Measurements from ENCODE around the gene NVL. TPM values are rescaled to one million over a fixed set of nuclear protein-coding genes. Genes with fewer than 3 reads are reported as not detected.
"Not testable (repeated sequence)": the region's sequence is repeated elsewhere in the genome, so short reads cannot be mapped to it uniquely, and the experiment has no call there.

The NVL gene
- total RNA-seq, 1 donor from 2014 or later, result 10.3 TPM

DNA sequence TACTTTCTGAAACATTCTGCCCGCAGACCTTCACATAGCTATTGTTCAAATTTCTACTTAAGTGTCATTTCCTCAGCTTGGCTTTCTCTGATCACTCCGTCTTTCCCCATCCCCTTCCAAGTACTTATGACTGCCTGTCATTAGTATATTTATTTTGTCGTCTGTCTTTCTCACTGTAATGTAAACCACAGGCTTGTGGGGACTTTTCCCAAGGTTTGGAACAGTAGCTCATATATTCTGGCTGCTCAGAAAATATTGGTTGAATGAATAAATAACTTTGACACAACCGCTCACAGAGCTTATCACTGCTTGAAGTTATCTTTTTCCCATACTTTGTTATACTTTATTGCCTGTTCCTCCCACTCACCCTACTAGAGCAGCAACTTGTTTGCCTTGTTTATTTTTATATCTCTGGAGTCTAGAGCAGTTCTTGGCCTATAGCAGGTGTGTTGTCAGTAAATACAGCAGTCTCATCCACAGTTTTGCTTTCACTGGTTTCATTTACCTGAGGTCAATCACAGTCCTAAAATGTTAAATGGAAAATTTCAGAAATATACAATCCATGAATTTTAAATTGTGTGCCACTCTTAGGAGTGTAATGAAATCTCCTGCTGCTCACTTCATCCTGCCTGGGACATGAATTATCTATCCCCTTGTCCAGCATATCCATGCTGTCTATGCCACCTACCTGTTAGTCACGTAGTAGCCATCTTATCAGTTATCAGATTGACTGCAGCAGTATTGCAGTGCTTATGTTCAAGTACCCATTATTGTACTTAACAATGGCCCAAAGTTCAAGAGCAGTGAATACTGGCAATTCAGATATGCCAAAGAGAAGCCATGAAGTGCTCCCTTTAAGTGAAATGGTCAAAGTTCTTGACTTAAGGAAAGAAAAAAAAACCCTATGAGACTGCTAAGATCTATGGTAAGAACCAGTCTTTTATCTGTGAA lies 24.3 kb upstream of the NVL start:
- intact Hi-C loops (cut with micrococcal nuclease), result no loop called here
- Histone ChIP-seq H3K27me3 (ENCODE audit: low read depth) (no peaks in the 10 kb centered on the region), H3K4me3 (no peak overlapping the region), H3K27ac (replicated peaks) (no peak overlapping the region), H3K36me3 (no peaks in the 10 kb centered on the region), H3K9me3 (replicated peaks) (no peaks in the 10 kb centered on the region), H3K4me1 (peaks cover 25% of the 10 kb centered on the region)
- no peak for DNase-seq
- TF ChIP-seq, protein P1, sequence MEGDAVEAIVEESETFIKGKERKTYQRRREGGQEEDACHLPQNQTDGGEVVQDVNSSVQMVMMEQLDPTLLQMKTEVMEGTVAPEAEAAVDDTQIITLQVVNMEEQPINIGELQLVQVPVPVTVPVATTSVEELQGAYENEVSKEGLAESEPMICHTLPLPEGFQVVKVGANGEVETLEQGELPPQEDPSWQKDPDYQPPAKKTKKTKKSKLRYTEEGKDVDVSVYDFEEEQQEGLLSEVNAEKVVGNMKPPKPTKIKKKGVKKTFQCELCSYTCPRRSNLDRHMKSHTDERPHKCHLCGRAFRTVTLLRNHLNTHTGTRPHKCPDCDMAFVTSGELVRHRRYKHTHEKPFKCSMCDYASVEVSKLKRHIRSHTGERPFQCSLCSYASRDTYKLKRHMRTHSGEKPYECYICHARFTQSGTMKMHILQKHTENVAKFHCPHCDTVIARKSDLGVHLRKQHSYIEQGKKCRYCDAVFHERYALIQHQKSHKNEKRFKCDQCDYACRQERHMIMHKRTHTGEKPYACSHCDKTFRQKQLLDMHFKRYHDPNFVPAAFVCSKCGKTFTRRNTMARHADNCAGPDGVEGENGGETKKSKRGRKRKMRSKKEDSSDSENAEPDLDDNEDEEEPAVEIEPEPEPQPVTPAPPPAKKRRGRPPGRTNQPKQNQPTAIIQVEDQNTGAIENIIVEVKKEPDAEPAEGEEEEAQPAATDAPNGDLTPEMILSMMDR (IDR thresholded peaks at IDR 0.05; ENCODE audit: borderline replicate concordance), result no peak

DNA sequence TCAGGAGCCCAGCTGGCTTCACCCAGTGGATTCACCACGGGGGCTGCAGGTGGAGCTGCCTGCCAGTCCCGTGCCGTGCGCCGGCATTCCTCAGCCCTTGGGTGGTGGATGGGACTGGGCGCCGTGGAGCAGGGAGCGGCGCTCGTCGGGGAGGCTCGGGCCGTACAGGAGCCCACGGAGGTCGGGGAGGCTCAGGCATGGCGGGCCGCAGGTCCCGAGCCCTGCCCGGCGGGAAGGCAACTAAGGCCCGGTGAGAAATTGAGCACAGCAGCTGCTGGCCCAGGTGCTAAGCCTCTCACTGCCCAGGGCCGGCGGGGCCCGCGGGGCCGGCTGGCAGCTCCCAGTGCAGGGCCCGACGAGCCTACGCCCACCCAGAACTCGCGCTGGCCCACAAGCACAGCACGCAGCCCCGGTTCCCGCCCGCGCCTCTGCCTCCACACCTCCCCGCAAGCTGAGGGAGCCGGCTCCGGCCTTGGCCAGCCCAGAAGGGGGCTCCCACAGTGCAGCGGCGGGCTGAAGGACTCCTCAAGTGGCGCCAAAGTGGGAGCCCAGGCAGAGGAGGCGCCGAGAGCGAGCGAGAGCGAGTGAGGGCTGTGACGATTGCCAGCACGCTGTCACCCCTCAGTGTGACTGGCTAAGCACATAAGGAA lies 22.6 kb upstream of the NVL start:
- DNase-seq; H3K9me3 ChIP-seq (replicated peaks); H3K4me3 ChIP-seq; H3K36me3 ChIP-seq; H3K27me3 ChIP-seq (ENCODE audit: low read depth); intact Hi-C loops (cut with micrococcal nuclease); H3K27ac ChIP-seq (replicated peaks); H3K4me1 ChIP-seq: not testable (repeated sequence)

DNA sequence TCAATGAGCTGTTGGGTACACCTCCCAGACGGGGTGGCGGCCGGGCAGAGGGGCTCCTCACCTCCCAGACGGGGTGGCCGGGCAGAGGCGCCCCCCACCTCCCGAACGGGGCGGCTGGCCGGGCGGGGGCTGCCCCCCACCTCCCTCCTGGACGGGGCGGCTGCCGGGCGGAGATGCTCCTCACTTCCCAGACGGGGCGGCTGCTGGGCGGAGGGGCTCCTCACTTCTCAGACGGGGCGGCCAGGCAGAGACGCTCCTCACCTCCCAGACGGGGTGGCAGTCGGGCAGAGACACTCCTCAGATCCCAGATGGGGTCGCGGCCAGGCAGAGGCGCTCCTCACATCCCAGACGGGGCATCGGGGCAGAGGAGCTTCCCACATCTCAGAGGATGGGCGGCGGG lies 19.7 kb upstream of the NVL start:
- H3K4me3 ChIP-seq; H3K9me3 ChIP-seq (replicated peaks); intact Hi-C loops (cut with micrococcal nuclease); H3K27me3 ChIP-seq (ENCODE audit: low read depth); H3K27ac ChIP-seq (replicated peaks); H3K36me3 ChIP-seq; H3K4me1 ChIP-seq; DNase-seq: not testable (repeated sequence)

DNA sequence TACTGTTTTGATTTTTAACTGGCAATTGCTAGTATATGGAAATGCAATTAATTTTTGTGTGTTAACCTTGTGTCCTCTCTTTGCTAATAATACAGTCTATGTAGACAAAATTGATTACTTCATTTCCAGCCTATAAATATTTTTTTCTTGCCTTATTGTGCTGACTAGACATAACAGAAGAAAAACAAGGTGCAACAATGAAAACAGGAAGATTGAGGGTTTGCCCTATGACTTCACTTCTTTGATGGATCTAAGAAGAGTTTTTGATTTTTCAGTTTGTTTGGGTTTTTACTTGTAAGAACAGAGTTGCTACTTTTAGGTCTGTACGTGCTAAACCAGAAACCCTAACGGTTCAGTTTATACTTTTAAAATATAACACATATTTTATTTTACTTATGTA lies 18.2 kb upstream of the NVL start:
- H3K4me3 ChIP-seq, result no peak overlapping the region
- TF ChIP-seq, protein P1 (IDR thresholded peaks at IDR 0.05; ENCODE audit: borderline replicate concordance), result no peak

DNA sequence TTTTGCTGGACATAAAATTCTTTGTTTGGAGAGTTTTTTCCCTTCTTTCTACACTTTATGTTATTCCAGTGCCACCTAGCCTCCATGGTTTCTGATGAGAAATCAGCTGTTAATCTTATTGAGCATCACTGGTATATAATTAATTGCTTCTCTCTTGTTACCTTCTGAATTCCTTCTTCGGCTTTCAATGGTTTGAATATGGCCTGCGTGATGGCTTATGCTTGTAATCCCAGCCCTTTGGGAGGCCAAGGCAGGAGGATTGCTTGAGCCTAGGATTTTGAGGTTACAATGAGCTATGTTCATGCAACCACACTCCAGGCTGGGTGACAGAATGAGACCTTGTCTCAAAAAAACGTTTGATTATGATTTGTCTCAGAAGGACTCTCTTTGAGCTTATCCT lies 13.7 kb upstream of the NVL start:
- Histone ChIP-seq H3K27ac (replicated peaks) (no peak overlapping the region), H3K36me3 (no peaks in the 10 kb centered on the region), H3K4me3 (no peak overlapping the region), H3K27me3 (ENCODE audit: low read depth) (peaks cover 23% of the 10 kb centered on the region), H3K4me1 (peaks cover 7% of the 10 kb centered on the region), H3K9me3 (replicated peaks) (peaks cover 25% of the 10 kb centered on the region)
- TF ChIP-seq, protein P1 (IDR thresholded peaks at IDR 0.05; ENCODE audit: borderline replicate concordance), result no peak
- intact Hi-C loops (cut with micrococcal nuclease), result no loop called here
- DNase-seq, result no peak

More for the DNA sequence above, 18.2 kb upstream of the NVL start:
- Histone ChIP-seq H3K27ac (replicated peaks) (no peak overlapping the region), H3K4me1 (no peaks in the 10 kb centered on the region), H3K9me3 (replicated peaks) (peaks cover 18% of the 10 kb centered on the region), H3K36me3 (no peaks in the 10 kb centered on the region), H3K27me3 (ENCODE audit: low read depth) (no peaks in the 10 kb centered on the region)
- no peak for DNase-seq
- intact Hi-C loops (cut with micrococcal nuclease), result no loop called here

DNA sequence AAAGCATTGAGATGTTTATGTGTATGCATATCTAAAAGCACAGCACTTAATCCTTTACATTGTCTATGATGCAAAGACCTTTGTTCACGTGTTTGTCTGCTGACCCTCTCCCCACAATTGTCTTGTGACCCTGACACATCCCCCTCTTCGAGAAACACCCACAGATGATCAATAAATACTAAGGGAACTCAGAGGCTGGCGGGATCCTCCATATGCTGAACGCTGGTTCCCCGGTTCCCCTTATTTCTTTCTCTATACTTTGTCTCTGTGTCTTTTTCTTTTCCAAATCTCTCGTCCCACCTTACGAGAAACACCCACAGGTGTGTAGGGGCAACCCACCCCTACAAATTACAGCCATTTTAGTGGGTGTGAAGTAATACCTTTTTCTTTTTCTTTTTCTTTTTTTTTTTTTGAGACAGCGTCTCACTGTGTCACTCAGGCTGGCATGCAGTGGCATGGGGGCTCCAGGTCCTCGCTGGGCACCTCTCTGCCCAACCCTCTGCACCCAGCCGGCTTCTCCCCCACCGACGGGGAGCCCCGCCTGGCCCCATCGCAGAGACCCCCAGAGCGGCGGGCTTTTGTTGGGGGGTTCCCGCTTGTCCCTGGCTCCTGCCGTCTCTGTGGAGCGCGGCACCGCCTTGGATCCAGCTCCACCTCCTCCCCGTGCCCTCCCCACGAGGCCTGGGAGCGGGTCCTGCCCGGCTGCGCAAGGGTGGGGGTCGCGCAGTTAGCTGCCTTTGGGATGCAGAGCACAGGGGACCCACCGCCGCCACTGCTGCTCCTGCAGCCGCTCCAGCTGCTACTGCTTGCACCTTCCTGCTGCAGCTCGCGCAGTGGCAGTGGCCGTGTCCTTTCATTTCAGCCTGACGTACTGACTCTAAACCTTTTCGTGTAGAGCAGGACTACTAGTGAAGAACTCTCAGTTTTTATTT lies 10.7 kb upstream of the NVL start:
- H3K27ac ChIP-seq (replicated peaks); H3K4me1 ChIP-seq; intact Hi-C loops (cut with micrococcal nuclease); H3K36me3 ChIP-seq: not testable (repeated sequence)
- Histone ChIP-seq H3K4me3 (peak overlapping the region; percentile 69), H3K27me3 (ENCODE audit: low read depth) (peaks cover 23% of the 10 kb centered on the region), H3K9me3 (replicated peaks) (peaks cover 25% of the 10 kb centered on the region)
- DNase-seq, result peak; percentile 23
